Ishikawa (cell line): ENCODE results near the gene CATSPERZ.

Experiments used
- CEBPB ChIP-seq: IDR thresholded peaks from 2 replicates; pipeline ENCODE4 v1.6.1; 2012
- CREB1 ChIP-seq: IDR thresholded peaks from 2 replicates; pipeline ENCODE4 v1.6.1; 2012; ENCODE audit warnings: low read depth
- EGR1 ChIP-seq: IDR thresholded peaks from 2 replicates; pipeline ENCODE4 v1.6.1; 2012
- EP300 ChIP-seq: IDR thresholded peaks from 2 replicates; pipeline ENCODE4 v1.6.1; 2012; ENCODE audit warnings: borderline replicate concordance
- FOXM1 ChIP-seq: IDR thresholded peaks from 2 replicates; pipeline ENCODE4 v1.6.1; 2012; ENCODE audit warnings: low read depth, borderline replicate concordance
- NFIC ChIP-seq: IDR thresholded peaks from 2 replicates; pipeline ENCODE4 v1.6.1; 2012
- RAD21 ChIP-seq: IDR thresholded peaks from 2 replicates; pipeline ENCODE4 v1.6.1; 2012; ENCODE audit warnings: low read depth
- TAF1 ChIP-seq: IDR thresholded peaks from 2 replicates; pipeline ENCODE4 v1.6.1; 2012; ENCODE audit warnings: low read depth, mild to moderate bottlenecking
- TCF12 ChIP-seq: IDR thresholded peaks from 2 replicates; pipeline ENCODE4 v1.6.1; 2012; ENCODE audit warnings: low read depth
- TEAD4 ChIP-seq: IDR thresholded peaks from 2 replicates; pipeline ENCODE4 v1.6.1; 2012
- USF1 ChIP-seq: IDR thresholded peaks from 2 replicates; pipeline ENCODE4 v1.6.1; 2012
- YY1 ChIP-seq: IDR thresholded peaks from 2 replicates; pipeline ENCODE4 v1.6.1; 2012; ENCODE audit warnings: low read depth
- ZBTB7A ChIP-seq: IDR thresholded peaks from 2 replicates; pipeline ENCODE4 v1.6.1; 2012; ENCODE audit warnings: low read depth

Gene CATSPERZ

GRCh38 chr11:64352995-64353714 is 53.0 kb downstream of the CATSPERZ start:
- no peak for TF ChIP-seq EGR1
- no peak for TF ChIP-seq CEBPB
- TF ChIP-seq YY1: no peak
- TF ChIP-seq TCF12: no peak
- no peak for TF ChIP-seq RAD21
- TF ChIP-seq TEAD4: no peak
- no peak for TF ChIP-seq EP300
- no peak for TF ChIP-seq TAF1
- TF ChIP-seq NFIC: no peak

- TF ChIP-seq CEBPB (no peak), CREB1 (no peak), FOXM1 (no peak), ZBTB7A (no peak), EP300 (no peak), USF1 (no peak), RAD21 (no peak), TCF12 (no peak), YY1 (no peak), TEAD4 (no peak)
These were observed 53.8 kb downstream of the CATSPERZ start for GRCh38 chr11:64353715-64354506.
